Measurements from ENCODE around the gene ZC3HAV1L.
"Not testable (repeated sequence)": the region's sequence is repeated elsewhere in the genome, so short reads cannot be mapped to it uniquely, and the experiment has no call there.

Gene ZC3HAV1L

GRCh38 chr7:139035586-139036353 is at the start of gene ZC3HAV1L:
TSS of gene ZC3HAV1L (minus strand) at chr7:139036042. CDS start at chr7:139036017, 25 bp downstream.
- peak; percentile 30 to 35 for DNase-seq

- DNase-seq = no peak
Observed at GRCh38 chr7:139084709-139085108, 48.9 kb upstream of the ZC3HAV1L start.

- DNase-seq = no peak
Observed at GRCh38 chr7:139081584-139081983, 45.7 kb upstream of the ZC3HAV1L start.

- no peak for DNase-seq
Observed at GRCh38 chr7:139080905-139081304, 45.1 kb upstream of the ZC3HAV1L start.

GRCh38 chr7:139079861-139080260 is 44.0 kb upstream of the ZC3HAV1L start:
- DNase-seq = no peak

- no peak for DNase-seq
Observed at GRCh38 chr7:139078911-139079310, 43.1 kb upstream of the ZC3HAV1L start.

- DNase-seq = no peak
Observed at GRCh38 chr7:139078399-139078798, 42.6 kb upstream of the ZC3HAV1L start.

- not testable (repeated sequence) for DNase-seq
Observed at GRCh38 chr7:139077706-139078105, 41.9 kb upstream of the ZC3HAV1L start.

- no peak for DNase-seq
Observed at GRCh38 chr7:139075871-139076686, 40.2 kb upstream of the ZC3HAV1L start.

GRCh38 chr7:139075031-139075652 is 39.3 kb upstream of the ZC3HAV1L start:
- DNase-seq = peak; percentile 51 to 61

GRCh38 chr7:139072796-139073195 is 37.0 kb upstream of the ZC3HAV1L start:
- no peak for DNase-seq

- DNase-seq = no peak
Observed at GRCh38 chr7:139071680-139072079, 35.8 kb upstream of the ZC3HAV1L start.

GRCh38 chr7:139068544-139069399 is 32.9 kb upstream of the ZC3HAV1L start:
- DNase-seq = no peak

GRCh38 chr7:139066315-139066714 is 30.5 kb upstream of the ZC3HAV1L start:
- DNase-seq = no peak

GRCh38 chr7:139065323-139065722 is 29.5 kb upstream of the ZC3HAV1L start:
- DNase-seq = no peak

GRCh38 chr7:139061416-139061815 is 25.6 kb upstream of the ZC3HAV1L start:
- DNase-seq = no peak

- DNase-seq = no peak
Observed at GRCh38 chr7:139060695-139061237, 24.9 kb upstream of the ZC3HAV1L start.

GRCh38 chr7:139059905-139060304 is 24.1 kb upstream of the ZC3HAV1L start:
- no peak for DNase-seq

GRCh38 chr7:139058943-139059342 is 23.1 kb upstream of the ZC3HAV1L start:
- no peak for DNase-seq

- DNase-seq = no peak
Observed at GRCh38 chr7:139055674-139056073, 19.8 kb upstream of the ZC3HAV1L start.

GRCh38 chr7:139054656-139055055 is 18.8 kb upstream of the ZC3HAV1L start:
- DNase-seq = not testable (repeated sequence)

- DNase-seq = no peak
Observed at GRCh38 chr7:139054101-139054500, 18.3 kb upstream of the ZC3HAV1L start.
